ENCODE results near the gene HDAC9.

Gene HDAC9

DNA sequence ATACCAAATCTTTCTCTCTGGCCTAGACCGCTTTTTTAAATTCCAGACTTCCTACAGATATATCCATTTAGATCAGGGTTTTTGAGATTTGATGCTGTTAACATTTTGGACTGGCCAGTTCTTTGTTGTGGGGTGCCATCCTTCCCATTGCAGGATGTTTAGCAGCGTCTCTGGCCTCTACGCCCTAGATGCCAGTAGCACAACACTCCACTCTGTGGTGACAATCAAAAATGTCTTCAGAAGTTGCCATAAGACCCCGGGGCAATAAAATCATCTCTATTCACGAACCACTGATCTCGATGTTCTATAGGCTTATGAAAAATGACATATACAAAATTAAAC, 46.3 kb downstream of the HDAC9 start:
- TF ChIP-seq, protein P1, sequence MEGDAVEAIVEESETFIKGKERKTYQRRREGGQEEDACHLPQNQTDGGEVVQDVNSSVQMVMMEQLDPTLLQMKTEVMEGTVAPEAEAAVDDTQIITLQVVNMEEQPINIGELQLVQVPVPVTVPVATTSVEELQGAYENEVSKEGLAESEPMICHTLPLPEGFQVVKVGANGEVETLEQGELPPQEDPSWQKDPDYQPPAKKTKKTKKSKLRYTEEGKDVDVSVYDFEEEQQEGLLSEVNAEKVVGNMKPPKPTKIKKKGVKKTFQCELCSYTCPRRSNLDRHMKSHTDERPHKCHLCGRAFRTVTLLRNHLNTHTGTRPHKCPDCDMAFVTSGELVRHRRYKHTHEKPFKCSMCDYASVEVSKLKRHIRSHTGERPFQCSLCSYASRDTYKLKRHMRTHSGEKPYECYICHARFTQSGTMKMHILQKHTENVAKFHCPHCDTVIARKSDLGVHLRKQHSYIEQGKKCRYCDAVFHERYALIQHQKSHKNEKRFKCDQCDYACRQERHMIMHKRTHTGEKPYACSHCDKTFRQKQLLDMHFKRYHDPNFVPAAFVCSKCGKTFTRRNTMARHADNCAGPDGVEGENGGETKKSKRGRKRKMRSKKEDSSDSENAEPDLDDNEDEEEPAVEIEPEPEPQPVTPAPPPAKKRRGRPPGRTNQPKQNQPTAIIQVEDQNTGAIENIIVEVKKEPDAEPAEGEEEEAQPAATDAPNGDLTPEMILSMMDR (IDR thresholded peaks at IDR 0.05; ENCODE audit: low read depth, low read length), result no peak

DNA sequence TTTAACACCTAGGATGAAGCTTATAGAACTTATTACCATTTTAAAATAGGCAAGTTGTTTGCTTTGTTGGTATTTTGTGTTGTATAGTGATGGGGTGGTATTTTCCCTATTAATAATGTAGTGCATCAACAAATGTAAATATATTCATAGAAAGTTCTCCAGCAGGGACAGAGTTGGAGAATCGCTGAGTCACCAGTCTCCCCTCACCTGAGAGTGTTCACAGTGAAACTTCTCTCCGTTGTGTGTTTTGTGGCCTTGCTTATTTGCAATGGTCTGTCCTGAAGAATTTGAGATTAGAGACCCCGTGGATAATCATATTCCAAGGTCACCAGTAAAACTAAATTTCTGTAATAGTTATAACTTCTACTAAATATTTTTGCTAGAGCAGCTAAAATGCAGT, 51.0 kb downstream of the HDAC9 start:
- H3K4me3 ChIP-seq (ENCODE audit: low read depth, low read length), result no peak overlapping the region
- TF ChIP-seq, protein P1 (IDR thresholded peaks at IDR 0.05; ENCODE audit: low read depth, low read length), result no peak

More for the DNA sequence above, 46.3 kb downstream of the HDAC9 start:
- no peak overlapping the region for H3K4me3 ChIP-seq (ENCODE audit: low read depth, low read length)

DNA sequence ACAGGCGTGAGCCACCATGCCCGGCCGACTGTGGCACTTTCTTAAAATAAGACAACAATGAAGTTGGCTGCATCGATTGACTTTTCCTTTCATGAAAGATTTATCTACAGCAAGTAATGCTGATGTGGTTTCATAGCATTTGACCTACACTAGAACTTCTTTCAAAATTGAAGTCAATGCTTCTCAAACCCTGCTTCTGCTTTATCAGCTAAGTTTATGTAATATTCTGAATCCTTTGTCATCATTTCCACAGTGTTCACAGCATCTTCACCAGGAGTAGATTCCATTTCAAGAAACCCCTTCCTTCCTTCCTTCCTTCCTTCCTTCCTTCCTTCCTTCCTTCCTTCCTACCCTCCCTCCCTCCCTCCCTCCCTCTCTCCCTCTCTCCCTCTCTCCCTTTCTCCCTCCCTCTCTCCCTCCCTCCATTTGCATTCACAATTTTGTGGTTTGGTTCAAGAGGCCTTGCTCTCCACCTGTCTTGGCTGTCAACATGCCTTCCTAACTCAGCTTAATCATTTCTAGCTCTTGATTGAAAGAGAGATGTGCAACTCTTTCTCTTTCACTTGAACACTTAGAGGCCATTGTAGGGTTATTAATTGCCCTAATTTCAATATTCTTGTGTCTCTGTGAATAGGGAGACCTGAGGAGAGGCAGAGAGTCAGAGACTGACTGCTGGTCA, 52.1 kb downstream of the HDAC9 start:
- TF ChIP-seq, protein P1 (IDR thresholded peaks at IDR 0.05; ENCODE audit: low read depth, low read length), result no peak

DNA sequence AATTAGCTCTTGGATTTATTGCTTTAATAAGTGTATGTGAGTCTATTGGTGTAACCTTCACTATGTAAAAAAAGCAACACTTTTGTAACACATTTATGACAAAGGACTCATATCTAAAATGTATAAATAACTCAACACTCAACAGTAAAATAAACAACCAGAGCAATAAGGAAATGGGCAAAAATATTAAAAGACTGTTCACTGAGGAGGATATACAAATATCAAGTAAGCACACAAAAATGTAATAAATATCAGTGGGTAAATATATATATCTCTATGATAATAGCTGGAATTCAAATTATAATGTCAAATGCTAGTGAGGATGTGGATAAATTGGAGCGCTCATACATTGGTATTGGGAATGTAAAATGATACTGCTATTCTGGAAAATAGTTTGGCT, 53.0 kb downstream of the HDAC9 start:
- TF ChIP-seq, protein P1 (IDR thresholded peaks at IDR 0.05; ENCODE audit: low read depth, low read length), result no peak
- no peak overlapping the region for H3K4me3 ChIP-seq (ENCODE audit: low read depth, low read length)

More for the DNA sequence above, 52.1 kb downstream of the HDAC9 start:
- no peak overlapping the region for H3K4me3 ChIP-seq (ENCODE audit: low read depth, low read length)

DNA sequence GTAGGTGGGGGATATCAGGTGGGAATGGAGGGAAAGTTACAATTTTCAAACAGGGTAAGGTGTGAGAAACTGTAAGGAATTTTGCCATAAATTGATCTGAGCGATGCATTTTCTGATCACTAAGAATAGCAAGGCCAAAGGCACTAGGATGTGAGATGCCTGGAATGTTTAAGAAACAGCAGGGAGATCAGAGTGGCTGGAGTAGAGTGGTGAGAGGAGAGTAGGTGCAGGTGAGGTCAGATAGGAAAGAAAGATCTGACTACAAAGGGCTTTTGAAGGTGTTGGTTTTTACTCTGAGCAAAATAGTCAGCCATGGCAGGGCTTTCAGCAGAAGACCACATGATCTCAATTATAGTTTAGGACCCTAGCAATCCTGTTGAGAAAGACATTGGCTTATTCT, 55.0 kb downstream of the HDAC9 start:
- TF ChIP-seq, protein P1 (IDR thresholded peaks at IDR 0.05; ENCODE audit: low read depth, low read length), result no peak
- H3K4me3 ChIP-seq (ENCODE audit: low read depth, low read length), result no peak overlapping the region

DNA sequence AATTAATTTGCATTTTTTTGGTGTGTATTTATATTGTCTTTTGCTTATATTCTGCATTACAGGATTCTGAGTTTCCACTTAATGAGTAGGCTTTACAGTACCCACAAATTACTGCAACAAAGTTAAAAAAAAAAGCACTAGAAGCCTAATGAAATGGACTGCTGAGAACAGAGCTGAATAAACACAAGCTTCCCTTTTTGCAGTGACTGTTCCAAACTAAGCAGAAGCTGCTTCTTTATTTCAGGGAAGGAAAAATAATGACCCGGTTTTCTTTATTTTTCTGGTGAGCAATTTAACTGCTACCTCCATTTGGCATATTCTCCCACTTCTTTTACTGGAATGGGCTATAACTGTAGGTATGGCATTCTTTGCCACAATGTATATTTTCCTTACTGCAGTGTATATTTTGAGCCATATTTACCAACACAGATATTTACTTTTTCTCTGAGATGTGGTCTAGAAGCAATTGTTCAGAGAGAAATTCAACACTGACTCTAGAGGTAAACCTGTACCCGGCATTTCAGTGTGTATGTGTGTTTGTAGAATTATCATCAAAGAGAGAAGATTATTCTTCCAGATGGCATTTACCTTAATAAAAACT, 56.9 kb downstream of the HDAC9 start:
- TF ChIP-seq, protein P1 (IDR thresholded peaks at IDR 0.05; ENCODE audit: low read depth, low read length), result no peak
- no peak overlapping the region for H3K4me3 ChIP-seq (ENCODE audit: low read depth, low read length)

DNA sequence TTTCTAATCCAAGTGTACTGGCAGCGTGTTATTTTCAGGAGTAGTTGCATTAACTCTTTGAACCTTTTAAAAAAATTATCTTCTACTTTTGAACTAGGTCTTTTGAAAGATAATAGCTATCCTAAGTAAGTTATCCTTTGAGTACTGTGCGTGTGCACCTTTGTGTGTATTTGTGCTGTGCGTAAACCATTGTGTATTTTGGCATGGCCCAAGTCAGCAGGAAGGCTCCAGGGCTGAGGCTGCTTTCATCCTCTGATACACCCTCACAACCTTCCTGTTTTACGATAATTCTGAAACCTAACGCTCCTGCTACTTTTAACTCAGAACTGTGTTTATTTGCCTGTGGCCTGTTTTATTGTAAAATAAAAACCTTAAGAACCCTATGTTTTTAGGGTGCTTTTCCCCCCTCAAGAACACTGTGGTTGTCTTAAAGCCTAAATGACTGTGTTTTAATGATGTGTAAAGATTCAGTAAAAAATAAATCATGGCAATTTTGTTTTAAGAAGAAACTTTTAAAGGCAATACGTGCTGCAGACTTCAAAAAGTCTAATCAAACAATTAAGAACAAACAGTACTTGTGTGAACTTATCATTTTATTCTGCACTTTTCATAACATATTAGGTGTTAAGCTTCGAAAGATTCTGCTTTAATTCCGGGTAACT, 57.5 kb downstream of the HDAC9 start:
- TF ChIP-seq, protein P1 (IDR thresholded peaks at IDR 0.05; ENCODE audit: low read depth, low read length), result no peak
- no peak overlapping the region for H3K4me3 ChIP-seq (ENCODE audit: low read depth, low read length)
